Vagina (tissue), 2 donors: ENCODE data around the gene UBE2V1. TPM values are rescaled to one million over a fixed set of nuclear protein-coding genes. Genes with fewer than 3 reads are reported as not detected.

Experiments
- DNase-seq, 2 donors: peaks; one replicate each; pipeline ENCODE4 v3.0.0-alpha.2; 2017; ENCODE audit errors: extremely low spot score in 2 of 2
- H3K27ac ChIP-seq: fragments of 200-600 bp; sonication (generic); one replicate; pipeline ENCODE4 v1.5.1; 2019
- H3K27me3 ChIP-seq: fragments of 200-600 bp; sonication (generic); one replicate; pipeline ENCODE4 v1.5.1; 2019
- H3K36me3 ChIP-seq, 2 donors: fragments of 200-600 bp; sonication (generic); one replicate each; pipeline ENCODE4 v1.5.1; 2017 to 2019
- H3K4me1 ChIP-seq: fragments of 200-600 bp; sonication (generic); one replicate; pipeline ENCODE4 v1.5.1; 2019
- H3K4me3 ChIP-seq, 2 donors: fragments of 200-600 bp; sonication (generic); 1 replicate in 1 of 2; 2 replicates in 1 of 2; pipeline ENCODE4 v1.5.1; 2016 to 2019
- H3K9me3 ChIP-seq: fragments of 200-600 bp; sonication (generic); one replicate; pipeline ENCODE4 v1.5.1; 2019
- CTCF ChIP-seq, 3 experiments: fragments of 450-650 bp in 2 of 3; fragments of 200-600 bp in 1 of 3; sonication (generic) in 1 of 3; IDR thresholded peaks; one replicate each; pipeline ENCODE4 v1.5.1; 2017 to 2019; ENCODE audit warnings: antibody characterized with exemption in 3 of 3, mild to moderate bottlenecking in 2 of 3, moderate library complexity in 2 of 3
- POLR2A ChIP-seq, 2 donors: fragments of 450-650 bp; IDR thresholded peaks; one replicate each; pipeline ENCODE4 v1.6.1; 2017; ENCODE audit warnings: antibody characterized with exemption in 2 of 2, mild to moderate bottlenecking in 2 of 2, moderate library complexity in 2 of 2
- POLR2AphosphoS5 ChIP-seq, 2 donors: sonication (generic); formaldehyde crosslinking; IDR thresholded peaks; one replicate each; pipeline ENCODE4 v1.9.0; 2017; ENCODE audit warnings: antibody characterized with exemption in 2 of 2, mild to moderate bottlenecking in 2 of 2, low read depth in 1 of 2; ENCODE audit not compliant: insufficient read depth in 1 of 2
- intact Hi-C: fragments of 100-400 bp; cut with DNase I; formaldehyde crosslinking; loops from one replicate; pipeline ENCODE4 v1.15.1; 2023
- total RNA-seq: library from RNA; depleted of rRNA; stranded (reverse); fragments of >200 nt; gene quantifications from one replicate; pipeline ENCODE4 v1.2.3, GENCODE V29; 2016

UBE2V1 gene
- total RNA-seq, 1 donor from 2014 or later = 74.2 TPM

- intact Hi-C loops = no loop called here
Measured at GRCh38 chr20:50095476-50096078, 17.4 kb downstream of the UBE2V1 start.

GRCh38 chr20:50094522-50094921 is 18.4 kb downstream of the UBE2V1 start:
- Histone ChIP-seq H3K36me3 (peaks cover 0 to 35% of the 10 kb centered on the region in 2 donors), H3K27me3 (no peaks in the 10 kb centered on the region), H3K4me3 (no peak overlapping the region), H3K4me1 (peaks cover 36% of the 10 kb centered on the region), H3K27ac (no peak overlapping the region), H3K9me3 (no peaks in the 10 kb centered on the region)
- TF ChIP-seq CTCF (IDR thresholded peaks at IDR 0.05) (no peak), POLR2A (IDR thresholded peaks at IDR 0.05) (no peak), POLR2AphosphoS5 (IDR thresholded peaks at IDR 0.05; ENCODE audit: insufficient read depth in 1 of 2, low read depth in 1 of 2) (no peak)
- DNase-seq = no peak
- intact Hi-C loops = no loop called here

More at GRCh38 chr20:50095476-50096078, 17.4 kb downstream of the UBE2V1 start:
- no peaks in the 10 kb centered on the region for H3K9me3 ChIP-seq
- H3K4me1 ChIP-seq = peaks cover 47% of the 10 kb centered on the region
- peak in 1 of 2 donors; percentile 37 for TF ChIP-seq POLR2AphosphoS5 (IDR thresholded peaks at IDR 0.05; ENCODE audit: insufficient read depth in 1 of 2, low read depth in 1 of 2)
- TF ChIP-seq POLR2A (IDR thresholded peaks at IDR 0.05) = no peak
- no peaks in the 10 kb centered on the region for H3K27me3 ChIP-seq
- H3K27ac ChIP-seq = no peak overlapping the region
- no peak for DNase-seq
- no peak overlapping the region for H3K4me3 ChIP-seq
- H3K36me3 ChIP-seq = peaks cover 0 to 35% of the 10 kb centered on the region in 2 donors

- H3K36me3 ChIP-seq = peaks cover 0 to 35% of the 10 kb centered on the region in 2 donors
- intact Hi-C loops = no loop called here
- no peak for DNase-seq
- no peaks in the 10 kb centered on the region for H3K9me3 ChIP-seq
- no peak for TF ChIP-seq POLR2AphosphoS5 (IDR thresholded peaks at IDR 0.05; ENCODE audit: insufficient read depth in 1 of 2, low read depth in 1 of 2)
- no peak for TF ChIP-seq CTCF (IDR thresholded peaks at IDR 0.05)
- TF ChIP-seq POLR2A (IDR thresholded peaks at IDR 0.05) = no peak
- peaks cover 23% of the 10 kb centered on the region for H3K4me1 ChIP-seq
- H3K27me3 ChIP-seq = no peaks in the 10 kb centered on the region
- no peak overlapping the region for H3K4me3 ChIP-seq
- no peak overlapping the region for H3K27ac ChIP-seq
Measured at GRCh38 chr20:50093240-50093639, 19.7 kb downstream of the UBE2V1 start.

GRCh38 chr20:50092436-50092835 is 20.5 kb downstream of the UBE2V1 start:
- intact Hi-C loops = no loop called here
- no peaks in the 10 kb centered on the region for H3K27me3 ChIP-seq
- no peak overlapping the region for H3K27ac ChIP-seq
- peaks cover 18% of the 10 kb centered on the region for H3K4me1 ChIP-seq
- no peak for TF ChIP-seq POLR2A (IDR thresholded peaks at IDR 0.05)
- TF ChIP-seq CTCF (IDR thresholded peaks at IDR 0.05) = no peak
- no peak for TF ChIP-seq POLR2AphosphoS5 (IDR thresholded peaks at IDR 0.05; ENCODE audit: insufficient read depth in 1 of 2, low read depth in 1 of 2)
- no peak for DNase-seq
- H3K4me3 ChIP-seq = no peak overlapping the region
- H3K36me3 ChIP-seq = peaks cover 0 to 35% of the 10 kb centered on the region in 2 donors
- H3K9me3 ChIP-seq = no peaks in the 10 kb centered on the region

GRCh38 chr20:50089787-50090177 is 23.2 kb downstream of the UBE2V1 start:
- TF ChIP-seq CTCF (IDR thresholded peaks at IDR 0.05) (no peak), POLR2AphosphoS5 (IDR thresholded peaks at IDR 0.05; ENCODE audit: insufficient read depth in 1 of 2, low read depth in 1 of 2) (no peak), POLR2A (IDR thresholded peaks at IDR 0.05) (no peak)
- H3K27ac ChIP-seq = no peak overlapping the region

More at GRCh38 chr20:50089787-50090177, 23.2 kb downstream of the UBE2V1 start:
- intact Hi-C loops = no loop called here
- DNase-seq = no peak
- H3K4me1 ChIP-seq = peaks cover 27% of the 10 kb centered on the region
- peaks cover 0 to 16% of the 10 kb centered on the region in 2 donors for H3K36me3 ChIP-seq
- H3K4me3 ChIP-seq = no peak overlapping the region
- H3K27me3 ChIP-seq = no peaks in the 10 kb centered on the region
- no peaks in the 10 kb centered on the region for H3K9me3 ChIP-seq
